UCSD-AML1 (cell line): ENCODE data around the gene FGF8.
A peak's percentile ranks its signal among the peaks of the same experiment; 100 is the strongest.
"Not testable (repeated sequence)": the region's sequence is repeated elsewhere in the genome, so short reads cannot be mapped to it uniquely, and the experiment has no call there.

ENCODE experiments used
- DNase-seq: peaks from one replicate; lab custom pipeline; 2025; ENCODE audit not compliant: unreplicated experiment; lab: John Stamatoyannopoulos, UW

Gene FGF8, protein sequence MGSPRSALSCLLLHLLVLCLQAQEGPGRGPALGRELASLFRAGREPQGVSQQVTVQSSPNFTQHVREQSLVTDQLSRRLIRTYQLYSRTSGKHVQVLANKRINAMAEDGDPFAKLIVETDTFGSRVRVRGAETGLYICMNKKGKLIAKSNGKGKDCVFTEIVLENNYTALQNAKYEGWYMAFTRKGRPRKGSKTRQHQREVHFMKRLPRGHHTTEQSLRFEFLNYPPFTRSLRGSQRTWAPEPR

DNA sequence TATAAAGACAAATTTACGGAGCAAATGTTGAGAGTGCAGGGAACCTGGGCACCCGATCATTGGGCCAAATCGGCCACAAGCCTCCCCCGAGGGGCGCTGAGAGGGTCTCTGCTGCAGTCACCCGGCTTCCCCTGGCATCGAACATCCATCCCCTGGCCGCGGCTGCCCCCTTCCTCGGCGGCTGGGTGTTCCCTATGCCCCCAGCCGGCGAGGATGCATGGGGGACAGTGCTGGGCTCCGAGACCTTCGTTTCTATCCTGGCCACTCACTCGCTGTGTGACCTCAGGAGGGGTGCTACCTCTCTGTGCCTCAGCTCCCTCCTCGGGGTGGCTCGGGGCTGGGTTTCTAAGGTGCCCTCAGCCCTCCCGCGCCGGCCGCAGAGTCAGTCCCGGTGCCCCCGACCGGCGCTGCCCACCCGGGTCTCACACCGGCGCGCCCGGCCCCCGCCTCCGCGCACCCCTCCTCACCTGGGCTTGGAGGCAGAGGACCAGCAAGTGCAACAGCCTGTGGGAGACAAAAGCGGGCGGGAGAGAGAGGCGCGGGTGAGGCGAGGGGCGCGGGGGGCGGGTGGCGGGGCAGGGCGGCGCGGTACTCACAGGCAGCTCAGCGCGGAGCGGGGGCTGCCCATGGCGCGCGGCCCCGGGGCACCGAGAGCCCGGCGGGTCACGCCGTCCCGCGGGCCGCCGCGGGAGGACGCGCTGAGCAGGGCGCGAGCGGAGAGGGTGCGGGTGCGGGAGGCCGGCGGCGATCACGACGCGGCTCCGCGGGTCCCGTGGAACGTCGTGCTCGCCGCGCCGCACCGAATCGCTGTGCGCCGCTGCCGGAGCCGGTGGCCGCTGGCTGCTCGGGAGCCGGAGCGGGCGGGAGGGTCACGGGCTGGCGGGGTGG is at the start of gene FGF8:
TSS of gene FGF8 (minus strand) at position 842 of the 888 bp plus-strand sequence. CDS start at position 628, 214 bp downstream.
- DNase-seq, result no peak

DNA sequence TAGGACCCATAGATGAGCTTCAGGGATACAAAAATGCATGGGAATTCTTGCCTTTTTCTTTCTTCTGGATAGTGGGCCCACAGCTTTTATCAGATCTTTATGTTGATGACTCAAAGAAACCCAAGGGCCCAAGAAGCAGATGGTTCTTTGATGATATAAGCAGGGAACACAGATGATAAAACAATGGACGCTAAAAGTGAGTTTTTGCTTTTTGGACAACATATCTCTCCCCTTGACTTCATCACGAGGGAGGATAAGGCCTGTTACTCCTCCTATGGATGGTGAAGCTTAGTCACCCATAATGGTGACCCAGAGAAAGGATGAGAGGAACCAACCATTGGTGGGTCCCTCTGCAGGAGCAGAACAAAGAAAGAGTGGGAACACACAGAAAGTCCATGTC is 48.8 kb upstream of the FGF8 start:
- no peak for DNase-seq

DNA sequence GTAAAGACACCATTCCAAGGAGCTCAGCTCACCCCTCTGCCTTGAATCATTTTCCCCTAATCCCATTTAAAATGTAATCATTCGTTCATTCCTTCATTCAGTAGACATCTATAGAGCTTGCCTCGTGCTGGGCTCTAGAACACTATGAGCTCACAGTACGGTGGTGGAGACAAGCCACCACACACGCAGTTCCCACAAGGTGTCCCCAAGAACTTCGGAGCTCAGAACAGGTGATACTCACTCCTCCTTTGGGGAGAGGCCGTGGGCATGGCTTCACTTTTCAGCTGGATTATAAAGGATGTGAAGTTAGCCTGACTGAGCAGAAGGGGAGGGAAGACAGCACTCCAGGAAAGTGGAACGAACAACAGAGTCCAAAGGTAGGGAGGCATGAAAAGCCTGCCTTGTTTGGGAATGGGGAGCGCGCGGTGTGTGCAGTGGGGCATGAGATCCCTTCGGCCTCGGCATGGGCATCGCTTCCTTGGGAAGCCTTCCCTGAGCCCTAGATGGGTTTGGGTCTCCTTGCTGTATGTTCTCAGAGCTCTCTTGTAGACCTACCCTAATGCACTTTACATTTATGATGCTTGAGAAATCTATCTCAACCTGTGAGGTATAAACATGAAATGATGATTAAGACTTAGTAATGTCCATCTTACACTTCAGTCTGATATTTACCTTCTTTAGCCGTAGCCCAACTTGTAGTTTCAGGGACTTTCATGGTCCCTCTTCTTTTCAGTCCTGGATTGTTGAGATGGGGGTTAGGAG is 43.1 kb upstream of the FGF8 start:
- peak; percentile 65 for DNase-seq

DNA sequence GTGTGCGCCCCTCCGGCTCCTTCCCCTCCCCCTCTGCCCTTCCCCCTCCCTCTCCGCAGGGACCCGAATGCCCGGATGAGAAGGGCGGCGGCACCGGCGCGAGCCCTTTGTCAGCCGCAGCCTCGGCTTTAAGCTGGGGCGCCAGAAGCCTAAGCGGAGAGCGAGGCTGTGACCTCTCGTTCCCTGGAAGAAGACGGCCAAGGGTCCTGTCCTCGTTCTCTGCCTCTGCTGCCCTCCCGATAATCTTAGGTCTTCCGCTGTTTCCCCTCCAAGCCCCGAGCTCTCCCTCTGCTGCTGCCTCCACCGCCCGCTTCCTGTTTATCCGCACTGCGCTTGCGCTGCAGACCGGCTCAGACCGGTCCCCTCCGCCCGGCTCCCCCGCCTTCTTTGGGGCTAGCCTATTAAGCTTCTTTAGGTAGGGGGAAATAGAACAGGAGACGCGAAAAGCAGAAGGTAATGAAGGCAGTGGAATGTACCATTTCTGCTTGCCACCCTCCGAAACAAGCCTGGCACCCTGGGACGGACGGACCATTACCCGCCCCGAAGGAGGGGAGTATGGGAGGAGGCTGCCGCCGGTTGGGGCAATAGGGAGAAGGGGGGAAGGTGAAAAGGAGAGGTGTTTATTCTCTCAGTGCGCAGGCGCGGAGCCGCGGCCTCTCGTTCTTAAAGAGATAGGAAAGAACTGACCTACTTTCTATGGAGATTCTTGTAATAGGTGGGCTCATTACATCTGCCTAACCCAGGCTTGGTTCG is 42.4 kb upstream of the FGF8 start, which contains the start of gene OGA:
TSS of gene OGA (minus strand) at position 326 of the 753 bp plus-strand sequence. CDS start 422 bp downstream, outside the sequence.
- DNase-seq, result peak; percentile 100

DNA sequence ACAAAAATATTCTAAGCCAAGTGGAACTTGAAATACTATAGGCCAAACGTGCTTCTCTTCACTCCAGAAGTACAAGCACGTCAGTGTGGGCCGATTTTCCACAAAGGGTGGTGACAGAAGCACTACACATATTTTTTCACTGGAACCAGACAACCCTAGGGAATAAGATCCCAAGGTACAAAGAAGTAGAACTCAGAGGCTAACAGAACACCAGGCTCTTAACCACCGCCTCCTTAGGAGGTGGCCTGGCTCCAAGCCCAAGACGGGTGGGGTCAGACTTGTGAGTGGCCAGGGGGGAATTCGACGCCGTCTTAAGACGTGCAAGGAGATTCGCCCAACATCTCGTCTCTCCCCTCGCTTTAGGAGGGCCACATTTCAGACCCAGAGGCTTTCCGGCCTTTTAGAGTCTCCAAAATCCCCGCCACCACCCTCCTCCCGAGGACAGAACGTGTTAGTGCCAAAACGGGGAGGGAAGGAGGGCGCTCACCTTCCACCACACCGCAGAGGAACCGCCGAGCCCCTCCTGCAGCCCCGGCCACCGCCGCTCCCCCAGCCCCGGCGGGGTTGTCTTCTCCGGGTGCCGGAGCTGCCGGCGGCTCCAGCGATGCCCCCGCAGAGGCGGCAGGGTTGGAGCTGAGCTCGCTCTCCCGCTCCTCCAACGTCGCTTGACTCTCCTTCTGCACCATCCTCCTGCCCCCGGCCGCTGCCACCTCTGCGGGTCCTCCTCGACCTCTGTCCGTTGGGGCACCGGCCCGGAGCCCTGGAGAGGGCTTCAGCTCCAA is 41.6 kb upstream of the FGF8 start:
- peak; percentile 48 for DNase-seq

DNA sequence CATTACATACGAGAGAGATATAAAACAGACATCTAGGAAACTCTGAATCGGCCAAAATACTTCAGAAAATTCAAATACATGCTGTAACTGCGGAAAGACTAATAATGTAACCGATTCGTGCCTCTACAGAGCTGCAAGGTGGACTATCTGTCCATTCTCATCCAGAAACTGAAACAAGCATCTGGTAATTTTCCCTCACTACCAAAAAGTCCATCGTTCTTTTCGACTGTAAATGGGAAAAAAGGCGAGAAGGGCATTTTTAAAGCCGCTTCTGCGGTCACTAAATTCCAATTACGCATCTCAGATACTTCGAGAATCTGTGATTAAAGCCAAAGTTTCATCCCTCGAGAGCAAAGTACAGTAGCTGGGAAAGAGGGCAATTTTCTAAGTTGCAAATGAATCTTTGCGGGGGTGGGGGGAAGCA is 41.0 kb upstream of the FGF8 start:
- DNase-seq, result no peak

DNA sequence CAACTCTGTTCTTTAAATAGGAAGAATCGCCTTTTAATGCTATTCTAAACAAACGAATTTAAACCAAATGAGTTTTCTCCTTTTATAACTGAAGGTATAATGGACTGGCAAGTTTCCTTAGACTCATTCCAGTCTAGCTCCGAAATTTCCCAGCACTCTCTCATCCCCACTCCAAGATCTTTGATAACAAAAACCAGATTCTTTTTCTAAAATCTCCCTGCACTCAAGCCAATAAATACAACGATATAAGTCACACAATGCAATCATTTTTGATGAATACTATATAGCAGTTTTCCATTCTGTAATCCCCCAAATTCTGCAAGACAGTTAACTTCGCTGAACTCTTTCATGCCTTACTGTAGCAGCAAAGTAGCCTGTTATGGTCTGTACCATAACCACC is 40.5 kb upstream of the FGF8 start:
- no peak for DNase-seq

DNA sequence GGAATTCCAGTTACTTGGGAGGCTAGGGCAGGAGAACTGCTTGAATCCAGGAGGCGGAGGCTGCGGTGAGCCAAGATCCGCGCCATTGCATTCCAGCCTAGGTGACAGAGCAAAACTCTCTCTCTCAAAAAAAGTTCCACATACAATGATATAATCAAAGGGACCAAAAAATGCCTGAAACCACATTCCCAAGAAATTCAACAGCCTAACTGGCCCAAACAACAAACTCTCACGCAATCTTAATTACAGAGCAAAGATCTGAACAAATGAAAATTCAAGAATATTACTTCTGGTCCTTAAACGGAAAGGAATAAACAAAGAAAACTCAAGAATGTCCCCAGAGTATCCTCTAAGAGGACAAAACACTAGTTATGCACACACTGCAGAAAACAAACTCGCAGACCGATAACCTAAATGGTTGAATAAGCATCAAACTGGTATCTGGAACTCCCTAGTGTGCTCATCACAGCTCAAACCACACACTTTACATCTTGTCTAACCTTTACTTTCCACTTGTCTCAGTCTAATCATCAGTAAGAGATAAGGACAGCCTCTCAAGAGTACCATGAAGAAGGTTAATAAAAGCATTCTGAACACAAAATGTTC is 38.7 kb upstream of the FGF8 start:
- no peak for DNase-seq

DNA sequence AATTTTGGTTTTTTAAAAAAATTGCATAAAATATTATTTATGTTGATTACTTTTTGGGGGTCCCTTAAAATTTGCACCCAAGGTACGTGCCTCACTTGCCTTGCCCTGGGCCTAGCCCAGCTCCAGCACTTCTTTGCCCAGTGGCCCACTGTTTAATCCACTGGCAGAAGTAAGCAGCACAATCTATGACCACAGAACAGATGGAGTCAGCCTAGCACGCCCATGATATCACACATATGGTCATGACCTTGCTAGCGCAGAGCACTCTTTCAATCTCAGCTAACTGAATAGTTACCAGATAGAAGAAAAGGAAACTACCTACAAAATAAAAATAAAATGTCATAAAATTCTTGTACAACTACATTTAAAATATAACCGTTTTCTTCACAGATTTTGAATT is 36.7 kb upstream of the FGF8 start:
- no peak for DNase-seq

DNA sequence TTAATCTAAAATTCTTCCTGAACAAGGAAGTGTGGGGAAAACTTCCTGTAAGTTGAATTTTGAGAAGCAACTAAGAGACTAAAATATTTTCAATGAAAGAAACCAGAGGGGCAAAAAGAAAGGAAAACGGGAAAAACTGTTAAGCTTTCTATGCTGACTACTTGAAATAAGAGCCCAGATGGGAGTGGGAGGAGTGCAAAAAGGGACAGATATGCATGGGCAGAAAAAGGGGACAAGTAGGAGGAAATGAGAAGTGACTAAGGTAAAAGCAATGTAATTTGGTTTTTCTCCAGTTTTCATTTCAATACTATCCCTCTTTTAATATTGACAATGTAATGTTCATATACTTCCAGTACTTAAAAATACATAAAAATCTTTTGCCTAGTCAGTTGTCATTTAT is 31.2 kb upstream of the FGF8 start:
- no peak for DNase-seq

DNA sequence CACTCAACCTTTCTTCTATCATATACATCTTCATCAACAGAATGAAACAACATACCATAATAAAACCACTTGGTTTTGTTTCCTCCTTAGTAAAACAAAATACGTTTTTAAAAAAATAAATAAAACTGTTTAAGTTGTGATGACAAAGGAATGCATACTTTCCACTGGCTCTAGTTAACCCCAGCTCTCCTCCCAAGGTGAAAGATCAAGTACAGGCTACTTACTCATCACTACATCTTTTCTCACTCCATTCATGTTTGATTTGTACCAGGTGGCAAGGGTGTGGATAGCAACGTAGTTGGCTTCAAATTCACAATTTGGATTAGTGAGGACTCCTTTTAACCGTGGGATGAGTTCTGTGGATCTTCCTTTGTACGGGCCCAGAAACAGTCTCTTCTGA is 27.6 kb upstream of the FGF8 start:
- no peak for DNase-seq

DNA sequence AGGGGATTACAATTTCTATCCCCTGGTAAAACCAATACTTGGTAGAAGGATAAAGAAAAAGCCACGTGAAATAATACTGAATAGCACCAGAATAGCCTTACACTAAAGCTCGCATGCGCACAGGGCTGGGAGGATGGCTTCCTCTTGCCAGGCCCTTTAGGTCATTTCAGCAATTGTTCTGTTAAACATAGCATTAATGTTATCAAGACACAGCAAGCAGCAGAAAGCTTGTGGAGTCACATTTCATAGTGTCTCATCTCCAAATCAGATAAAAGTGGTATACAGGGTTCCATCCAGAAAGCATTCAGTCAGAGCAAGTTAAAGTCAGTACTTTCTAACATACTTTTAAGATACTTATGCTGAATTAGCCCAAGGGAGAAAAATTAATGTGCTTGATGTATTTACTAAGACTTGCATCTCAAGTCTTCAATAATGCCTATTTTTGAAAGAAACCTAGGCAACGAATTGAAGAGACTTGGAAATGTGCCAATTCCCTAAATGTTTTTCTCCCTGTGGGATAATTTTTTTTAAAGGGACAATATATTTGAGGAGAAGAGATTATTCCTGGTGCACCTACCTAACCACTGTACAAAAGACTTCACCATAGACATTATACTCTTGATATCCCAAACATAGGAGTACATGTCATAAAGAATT is 21.6 kb upstream of the FGF8 start:
- DNase-seq, result no peak

DNA sequence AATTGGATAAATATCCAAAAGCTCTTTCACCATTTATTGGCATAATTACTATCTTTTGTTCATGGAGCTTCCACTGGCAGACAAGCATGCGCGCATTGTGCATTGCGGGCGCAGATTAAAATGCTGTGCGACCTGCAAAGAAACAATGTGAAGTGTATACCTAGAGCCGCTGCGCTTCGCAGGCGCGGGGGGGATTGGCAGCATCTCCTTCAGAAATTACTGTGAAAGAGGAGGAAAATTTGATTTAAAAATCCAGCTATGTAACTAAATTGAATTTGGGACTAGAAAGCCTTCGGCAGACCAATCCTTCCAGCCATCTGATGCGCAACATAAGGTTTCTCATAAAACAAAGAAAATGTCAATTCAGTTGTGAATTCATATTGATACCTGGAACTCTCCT is 17.6 kb upstream of the FGF8 start:
- no peak for DNase-seq

DNA sequence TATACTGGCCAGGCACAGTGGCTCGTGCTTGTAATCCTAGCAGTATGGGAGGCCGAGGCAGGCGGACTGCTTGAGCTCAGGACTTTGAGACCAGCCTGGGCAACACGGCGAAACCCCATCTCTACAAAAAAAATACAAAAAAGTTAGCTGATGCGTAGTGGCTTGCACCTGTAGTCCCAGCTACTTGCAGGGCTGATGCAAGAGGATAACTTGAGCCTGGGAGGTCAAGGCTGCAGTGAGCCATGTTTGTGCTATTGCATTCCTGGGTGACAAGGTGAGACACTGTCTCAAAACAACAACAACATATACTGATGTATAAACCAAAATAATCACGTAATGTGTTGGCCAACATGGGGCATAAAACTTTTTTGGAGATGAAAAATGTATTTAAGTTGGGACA is 13.8 kb upstream of the FGF8 start:
- DNase-seq, result no peak

DNA sequence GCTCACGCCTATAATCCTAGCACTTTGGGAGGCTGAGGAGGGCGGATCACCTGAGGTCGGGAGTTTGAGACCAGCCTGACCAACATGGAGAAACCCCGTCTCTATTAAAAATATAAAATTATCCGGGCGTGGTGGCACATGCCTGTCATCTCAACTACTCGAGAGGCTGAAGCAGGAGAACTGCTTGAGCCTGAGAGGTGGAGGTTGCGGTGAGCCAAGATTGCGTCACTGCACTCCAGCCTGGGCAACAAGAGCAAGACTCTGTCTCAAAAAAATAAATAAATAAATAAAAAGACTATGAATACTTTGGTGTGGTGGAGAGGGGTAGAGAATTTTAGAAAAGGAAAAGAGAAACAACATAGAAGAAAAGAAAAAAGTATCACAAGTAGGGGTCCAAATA is 13.3 kb upstream of the FGF8 start:
- not testable (repeated sequence) for DNase-seq

DNA sequence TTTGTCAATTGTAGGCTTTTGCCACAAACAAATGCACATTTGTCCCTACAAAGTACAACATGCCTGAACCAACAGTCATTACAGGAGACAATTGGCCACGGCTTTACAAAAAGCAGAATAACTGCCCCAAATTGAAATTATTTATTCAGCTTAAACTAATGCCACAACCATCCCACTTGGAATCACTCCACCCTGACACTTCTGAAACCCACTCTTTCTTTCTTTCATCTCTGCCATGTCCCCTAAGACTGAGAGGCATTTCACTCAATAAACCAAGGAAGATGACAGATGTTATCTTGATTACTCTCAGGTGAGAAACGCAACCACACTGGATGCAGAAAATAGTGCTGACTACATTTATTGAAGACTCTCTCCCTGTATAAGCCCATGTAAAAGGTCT is 9.9 kb upstream of the FGF8 start:
- no peak for DNase-seq

DNA sequence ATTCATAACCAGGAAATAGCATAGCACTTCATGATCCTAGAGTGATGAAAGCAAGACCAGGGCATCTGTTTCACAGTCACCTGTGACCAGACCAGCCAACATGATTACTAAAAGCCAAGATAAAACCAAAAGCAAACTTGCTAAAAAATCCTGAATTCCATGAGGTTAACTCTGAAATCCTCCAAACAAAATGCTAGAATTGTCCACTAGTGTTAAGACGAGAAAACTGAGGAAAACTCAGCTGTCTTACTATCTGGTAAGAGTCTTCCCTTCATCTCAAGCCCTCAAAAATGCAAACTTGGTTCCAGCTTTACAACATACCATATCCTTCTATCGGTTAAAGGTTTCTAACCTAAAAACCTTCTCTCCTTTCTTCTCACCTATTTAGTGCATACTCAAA is 8.6 kb upstream of the FGF8 start:
- no peak for DNase-seq

DNA sequence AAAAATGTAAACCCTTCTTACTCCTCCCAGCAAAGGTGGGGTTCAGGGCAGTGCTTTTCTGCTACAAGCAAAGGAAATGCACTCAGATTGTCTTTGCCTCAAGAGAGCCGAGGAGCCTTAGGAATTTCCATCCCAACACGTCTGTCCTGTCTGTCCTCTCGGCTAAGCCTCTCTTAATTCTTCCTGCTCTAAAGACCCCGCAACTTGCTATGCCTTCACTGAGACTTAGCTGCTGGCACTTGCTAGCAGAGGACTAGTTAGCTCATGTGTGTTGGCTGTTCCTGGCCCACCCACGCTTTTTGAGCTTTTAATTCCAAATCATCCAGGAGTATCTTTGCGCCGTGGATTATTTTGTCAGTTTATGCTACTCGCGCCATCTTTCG is 7.8 kb upstream of the FGF8 start:
- DNase-seq, result no peak
